ENCODE results near the gene SLC13A3. TPM values are rescaled to one million over a fixed set of nuclear protein-coding genes. Genes with fewer than 3 reads are reported as not detected.

SLC13A3 gene
- total RNA-seq, 1 experiment from 2014 or later, result not detected

DNA sequence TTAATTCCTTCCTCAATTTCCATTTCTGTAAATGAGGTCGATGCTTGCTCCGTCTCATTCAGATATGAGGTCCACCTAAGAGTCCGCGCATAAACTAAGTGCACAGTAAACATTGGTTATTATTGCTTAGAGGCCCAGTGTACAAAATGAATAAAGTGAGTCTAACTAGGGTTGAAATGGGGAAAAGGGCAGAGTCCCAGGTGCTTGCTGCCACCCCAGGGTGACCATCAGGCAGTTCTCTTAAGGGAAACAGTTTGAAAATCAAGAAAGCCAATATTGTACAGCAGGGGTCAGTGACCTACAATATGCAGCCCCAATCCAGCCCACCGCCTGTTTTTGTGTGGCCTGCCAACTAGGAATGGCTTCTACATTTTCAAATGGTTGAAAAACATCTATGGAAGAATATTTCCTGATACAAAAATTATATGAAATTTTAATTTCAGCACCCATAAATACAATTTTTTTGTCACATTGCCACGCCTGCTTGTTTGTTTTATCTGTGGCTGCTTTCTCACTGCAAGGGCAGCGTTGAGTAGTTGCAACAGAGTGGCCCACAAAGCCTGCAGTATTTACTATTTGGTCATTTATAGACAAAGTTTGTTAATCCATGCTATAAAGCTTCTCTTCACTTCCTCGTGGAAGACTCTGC is 43.3 kb downstream of the SLC13A3 start:
- no peaks in the 10 kb centered on the region for H3K36me3 ChIP-seq
- H3K27me3 ChIP-seq, result no peaks in the 10 kb centered on the region
- DNase-seq, result no peak

GRCh38 chr20:46607191-46607848 is 43.9 kb downstream of the SLC13A3 start:
- H3K9me3 ChIP-seq, result no peaks in the 10 kb centered on the region
- no peaks in the 10 kb centered on the region; the same call in 1 of the 2 replicates for H3K27me3 ChIP-seq
- no peaks in the 10 kb centered on the region for H3K36me3 ChIP-seq
- no peak for DNase-seq
- H3K4me3 ChIP-seq, result no peak overlapping the region

More for the DNA sequence above, 43.3 kb downstream of the SLC13A3 start:
- no peaks in the 10 kb centered on the region for H3K9me3 ChIP-seq
- H3K4me3 ChIP-seq, result no peak overlapping the region

GRCh38 chr20:46606817-46607190 is 44.5 kb downstream of the SLC13A3 start:
- DNase-seq, result no peak
- no peaks in the 10 kb centered on the region for H3K36me3 ChIP-seq
- no peak overlapping the region for H3K4me3 ChIP-seq
- H3K9me3 ChIP-seq, result no peaks in the 10 kb centered on the region
- H3K27me3 ChIP-seq, result no peaks in the 10 kb centered on the region; the same call in 1 of the 2 replicates

- H3K4me3 ChIP-seq, result no peak overlapping the region
- no peaks in the 10 kb centered on the region for H3K9me3 ChIP-seq
- no peaks in the 10 kb centered on the region for H3K36me3 ChIP-seq
- H3K27me3 ChIP-seq, result no peaks in the 10 kb centered on the region; the same call in 1 of the 2 replicates
- no peak for DNase-seq
Measured at GRCh38 chr20:46605978-46606816, 45.1 kb downstream of the SLC13A3 start.

DNA sequence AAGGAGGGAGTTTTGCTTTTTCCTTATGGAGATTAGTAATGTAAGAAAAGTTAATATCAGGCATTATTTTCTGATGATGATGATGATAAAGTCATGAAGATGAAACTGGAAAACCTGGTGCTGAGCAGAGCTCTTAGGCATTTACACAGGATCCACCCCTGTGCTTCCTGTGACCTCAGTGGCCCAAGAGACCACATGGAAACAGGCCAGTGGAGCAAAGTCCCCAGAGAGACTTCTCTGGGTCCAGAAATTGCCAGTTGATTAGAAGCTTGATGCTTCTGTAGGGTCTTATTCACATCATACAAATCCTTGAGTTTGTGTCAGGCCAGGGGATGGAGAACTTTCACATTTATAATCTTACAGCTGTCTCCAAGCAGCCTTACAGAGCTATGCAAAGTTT is 46.1 kb downstream of the SLC13A3 start:
- Histone ChIP-seq H3K36me3 (no peaks in the 10 kb centered on the region), H3K9me3 (no peaks in the 10 kb centered on the region), H3K4me3 (no peak overlapping the region), H3K27me3 (no peaks in the 10 kb centered on the region; the same call in 1 of the 2 replicates)
- DNase-seq, result no peak

GRCh38 chr20:46604551-46605133 is 46.6 kb downstream of the SLC13A3 start:
- H3K4me3 ChIP-seq, result no peak overlapping the region
- H3K27me3 ChIP-seq, result no peaks in the 10 kb centered on the region; the same call in 1 of the 2 replicates

GRCh38 chr20:46602429-46602828 is 48.8 kb downstream of the SLC13A3 start:
- Histone ChIP-seq H3K27me3 (no peaks in the 10 kb centered on the region; the same call in 1 of the 2 replicates), H3K9me3 (no peaks in the 10 kb centered on the region), H3K4me3 (no peak overlapping the region), H3K36me3 (no peaks in the 10 kb centered on the region)
- no peak for DNase-seq

More at GRCh38 chr20:46604551-46605133, 46.6 kb downstream of the SLC13A3 start:
- DNase-seq, result no peak
- Histone ChIP-seq H3K36me3 (no peaks in the 10 kb centered on the region), H3K9me3 (no peaks in the 10 kb centered on the region)

DNA sequence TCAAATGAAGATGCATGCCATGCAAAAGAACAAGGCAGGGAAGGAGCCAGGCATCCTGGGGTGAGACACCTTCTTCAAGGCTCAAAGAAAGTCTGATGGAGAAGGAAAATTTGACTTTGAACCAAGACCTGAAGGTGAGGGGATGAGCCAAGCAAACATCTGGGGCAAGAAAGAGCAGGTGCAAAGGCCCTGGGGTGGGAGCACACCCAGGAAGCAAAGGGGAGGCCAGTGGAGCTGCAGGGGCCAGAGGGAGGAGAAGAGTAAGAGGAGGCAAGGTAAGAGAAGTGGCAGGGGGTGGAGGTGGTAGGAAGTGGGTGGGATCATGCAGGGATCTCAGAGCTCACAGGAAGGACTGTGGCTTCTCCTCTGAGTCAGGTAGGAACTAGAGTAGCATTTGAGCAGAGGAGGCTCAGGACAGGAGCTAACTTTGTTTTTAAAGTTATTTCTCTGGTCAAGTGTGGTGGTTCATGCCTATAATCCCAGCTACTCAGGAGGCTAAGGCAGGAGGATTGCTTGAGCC is 49.6 kb downstream of the SLC13A3 start:
- Histone ChIP-seq H3K4me3 (no peak overlapping the region), H3K36me3 (no peaks in the 10 kb centered on the region), H3K27me3 (peaks cover 3% of the 10 kb centered on the region; the same call in 1 of the 2 replicates), H3K9me3 (no peaks in the 10 kb centered on the region)
- DNase-seq, result no peak

DNA sequence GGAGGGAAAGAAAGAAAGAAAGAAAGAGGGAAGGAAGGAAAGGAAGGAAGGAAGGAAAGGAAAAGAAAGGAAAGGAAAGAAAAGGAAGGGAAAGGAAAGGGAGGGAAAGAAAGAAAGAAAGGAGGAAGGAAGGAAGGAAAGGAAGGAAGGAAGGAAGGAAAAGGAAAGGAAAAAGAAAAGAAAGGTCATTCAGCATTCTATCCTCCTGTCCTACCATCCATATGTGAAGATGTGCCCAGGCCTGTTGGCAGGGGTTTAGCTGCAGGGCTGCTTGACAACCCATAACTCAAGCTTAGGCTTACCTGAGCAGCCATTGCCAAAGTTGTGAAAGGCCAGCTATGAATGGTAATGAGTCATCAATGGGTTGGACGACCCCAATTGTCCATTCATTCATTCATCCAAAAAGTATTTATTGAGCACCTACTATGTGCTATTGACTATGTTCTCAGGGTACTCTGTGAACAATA is 50.9 kb downstream of the SLC13A3 start:
- Histone ChIP-seq H3K9me3 (no peaks in the 10 kb centered on the region), H3K27me3 (peaks cover 3% of the 10 kb centered on the region; the same call in 1 of the 2 replicates), H3K36me3 (no peaks in the 10 kb centered on the region), H3K4me3 (no peak overlapping the region)
- DNase-seq, result no peak

DNA sequence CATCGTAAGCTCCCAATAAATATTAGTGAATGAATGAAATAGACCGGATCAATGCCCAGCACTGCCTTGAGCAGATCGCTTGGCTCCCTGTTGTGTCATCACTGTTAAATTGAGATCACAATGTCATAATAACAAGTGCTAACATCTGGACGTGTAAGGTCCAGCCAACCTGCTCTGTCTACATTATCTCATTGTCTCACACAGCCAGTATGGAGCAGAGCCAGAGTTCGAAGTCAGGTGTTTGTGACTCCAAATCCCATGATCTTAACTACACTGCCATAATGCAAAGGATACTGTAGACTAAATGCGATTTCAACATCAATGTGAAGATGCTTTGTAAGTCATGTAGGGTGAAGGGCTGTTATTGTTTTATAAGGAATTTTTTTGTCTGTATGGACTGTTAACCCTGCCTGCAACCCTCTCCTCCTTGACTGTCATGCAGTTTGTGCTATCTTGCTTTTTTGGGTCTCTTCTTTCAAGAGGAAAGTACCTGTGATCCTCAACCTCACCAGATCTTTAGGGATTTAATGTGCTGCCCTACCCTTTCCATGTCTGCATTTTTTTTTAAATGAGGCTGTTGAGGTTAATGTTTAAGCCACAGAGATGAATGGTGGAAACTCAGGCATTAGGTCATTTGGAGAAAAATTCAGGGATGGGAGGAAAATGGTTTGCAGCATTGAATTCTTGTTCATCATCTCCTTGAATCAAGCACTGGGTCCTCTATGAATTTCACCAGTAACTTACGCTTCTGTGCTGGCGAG is 51.9 kb downstream of the SLC13A3 start:
- Histone ChIP-seq H3K9me3 (no peaks in the 10 kb centered on the region), H3K27me3 (peaks cover 3% of the 10 kb centered on the region; the same call in 1 of the 2 replicates), H3K4me3 (no peak overlapping the region), H3K36me3 (no peaks in the 10 kb centered on the region)
- DNase-seq, result no peak

GRCh38 chr20:46595933-46596332 is 55.3 kb downstream of the SLC13A3 start:
- 0 out of 2 replicates have a peak, but pooled peaks cover 3% of the 10 kb centered on the region for H3K27me3 ChIP-seq
- no peaks in the 10 kb centered on the region for H3K36me3 ChIP-seq
- DNase-seq, result no peak
- no peak overlapping the region for H3K4me3 ChIP-seq
- H3K9me3 ChIP-seq, result no peaks in the 10 kb centered on the region

DNA sequence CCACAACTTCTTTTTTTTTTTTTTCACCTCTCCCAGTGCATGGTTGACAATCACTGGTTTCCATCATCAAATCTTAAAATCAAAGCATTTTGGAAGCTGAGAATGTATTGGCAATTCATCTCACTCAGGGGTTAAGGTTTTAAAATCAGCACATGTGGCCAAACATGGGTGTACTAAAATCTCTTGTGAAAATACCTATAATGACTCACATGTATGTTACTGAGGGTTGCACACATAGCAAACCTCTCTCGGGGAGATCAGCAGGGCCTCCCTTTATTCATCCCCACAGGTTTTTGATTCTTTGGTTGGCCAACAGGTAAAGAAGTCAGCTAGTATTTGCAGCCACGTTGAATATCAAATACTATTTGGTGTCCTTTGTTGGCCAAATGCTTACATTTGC is 56.5 kb downstream of the SLC13A3 start:
- DNase-seq, result no peak

DNA sequence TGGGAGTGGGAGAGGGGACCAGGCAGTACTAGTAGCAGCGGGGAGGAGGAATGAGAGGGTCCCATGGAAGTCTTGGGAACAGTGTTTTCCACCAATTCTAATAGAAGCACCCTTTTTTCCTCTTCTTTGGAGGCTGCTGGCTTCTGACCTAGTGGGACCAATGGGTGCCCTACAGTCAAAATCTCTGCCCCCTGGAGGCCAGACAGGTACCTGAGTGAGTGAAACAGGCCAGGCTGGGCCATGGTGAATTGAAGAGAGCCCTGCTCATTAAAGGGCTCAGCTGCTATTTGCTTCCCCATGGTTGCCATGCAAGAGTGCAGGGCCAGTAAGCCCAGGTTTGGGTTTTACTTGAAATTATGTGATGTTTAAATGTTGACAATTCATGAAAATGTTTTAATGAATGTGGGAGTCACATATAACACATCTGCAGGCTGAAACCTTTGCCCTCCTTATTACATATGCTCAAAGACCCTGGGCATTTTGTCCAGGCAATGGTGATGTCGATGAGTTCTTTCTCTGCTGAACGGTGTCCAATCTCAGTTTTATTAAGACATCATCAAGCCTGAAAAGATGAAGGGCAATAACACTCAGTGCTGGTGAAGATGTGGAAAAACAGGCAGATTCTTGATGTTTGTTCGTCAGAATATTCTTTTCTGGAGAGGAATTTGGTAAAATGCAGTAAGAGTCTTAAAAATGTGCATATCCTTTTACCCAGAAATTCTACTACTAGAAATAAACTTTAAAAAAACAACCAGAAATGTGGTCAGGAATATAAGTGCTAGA is 58.5 kb downstream of the SLC13A3 start:
- Histone ChIP-seq H3K36me3 (no peaks in the 10 kb centered on the region), H3K9me3 (no peaks in the 10 kb centered on the region), H3K27me3 (0 out of 2 replicates have a peak, but pooled peaks cover 3% of the 10 kb centered on the region), H3K4me3 (no peak overlapping the region)
- DNase-seq, result no peak

More for the DNA sequence above, 56.5 kb downstream of the SLC13A3 start:
- no peaks in the 10 kb centered on the region for H3K9me3 ChIP-seq
- 0 out of 2 replicates have a peak, but pooled peaks cover 3% of the 10 kb centered on the region for H3K27me3 ChIP-seq
- H3K4me3 ChIP-seq, result no peak overlapping the region
- H3K36me3 ChIP-seq, result no peaks in the 10 kb centered on the region

DNA sequence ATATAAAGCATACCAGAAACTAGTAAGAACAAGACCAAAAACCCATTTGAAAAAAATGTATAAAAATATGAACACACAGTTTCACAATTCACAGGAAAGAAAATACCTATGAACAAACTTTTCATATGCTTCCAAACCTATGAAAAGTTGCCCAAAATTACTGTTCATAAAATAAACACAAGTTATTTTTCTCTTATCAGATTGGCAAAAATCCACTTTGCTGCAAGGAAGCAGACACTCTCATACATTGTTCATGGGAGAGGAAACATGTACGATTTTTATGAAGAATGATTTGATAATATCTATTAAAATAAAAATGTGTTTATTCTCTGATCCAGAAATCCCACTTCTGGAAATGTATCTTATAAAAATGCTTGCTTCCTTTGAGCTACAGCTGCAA is 60.8 kb downstream of the SLC13A3 start:
- Histone ChIP-seq H3K9me3 (no peaks in the 10 kb centered on the region), H3K36me3 (no peaks in the 10 kb centered on the region), H3K4me3 (no peak overlapping the region), H3K27me3 (no peaks in the 10 kb centered on the region)
- no peak for DNase-seq

Measured in MG63 (cell line).